D721Med (cell line): ENCODE data around the gene COX19.
"Not testable (repeated sequence)": the region's sequence is repeated elsewhere in the genome, so short reads cannot be mapped to it uniquely, and the experiment has no call there.

ENCODE experiments used
- DNase-seq: peaks from one replicate; pipeline ENCODE4 v3.0.0; 2011; ENCODE audit warnings: low spot score; ENCODE audit not compliant: insufficient read length
- FAIRE-seq: peaks from 2 replicates; lab custom pipeline; 2011; peaks lifted over from hg19 to GRCh38; lab: Jason Lieb, UNC
- TF ChIP-seq, protein P1 (sequence below): IDR thresholded peaks from 2 replicates; pipeline ENCODE4 v1.5.1; 2012; ENCODE audit warnings: mild to moderate bottlenecking, control low read depth; ENCODE audit not compliant: insufficient read depth; ENCODE audit errors: missing control alignments

The COX19 gene

GRCh38 chr7:961546-962400, 13.6 kb downstream of the COX19 start:
- no peak for FAIRE-seq
- TF ChIP-seq, protein P1, sequence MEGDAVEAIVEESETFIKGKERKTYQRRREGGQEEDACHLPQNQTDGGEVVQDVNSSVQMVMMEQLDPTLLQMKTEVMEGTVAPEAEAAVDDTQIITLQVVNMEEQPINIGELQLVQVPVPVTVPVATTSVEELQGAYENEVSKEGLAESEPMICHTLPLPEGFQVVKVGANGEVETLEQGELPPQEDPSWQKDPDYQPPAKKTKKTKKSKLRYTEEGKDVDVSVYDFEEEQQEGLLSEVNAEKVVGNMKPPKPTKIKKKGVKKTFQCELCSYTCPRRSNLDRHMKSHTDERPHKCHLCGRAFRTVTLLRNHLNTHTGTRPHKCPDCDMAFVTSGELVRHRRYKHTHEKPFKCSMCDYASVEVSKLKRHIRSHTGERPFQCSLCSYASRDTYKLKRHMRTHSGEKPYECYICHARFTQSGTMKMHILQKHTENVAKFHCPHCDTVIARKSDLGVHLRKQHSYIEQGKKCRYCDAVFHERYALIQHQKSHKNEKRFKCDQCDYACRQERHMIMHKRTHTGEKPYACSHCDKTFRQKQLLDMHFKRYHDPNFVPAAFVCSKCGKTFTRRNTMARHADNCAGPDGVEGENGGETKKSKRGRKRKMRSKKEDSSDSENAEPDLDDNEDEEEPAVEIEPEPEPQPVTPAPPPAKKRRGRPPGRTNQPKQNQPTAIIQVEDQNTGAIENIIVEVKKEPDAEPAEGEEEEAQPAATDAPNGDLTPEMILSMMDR, result no peak
- DNase-seq, result no peak

GRCh38 chr7:960972-961371, 14.4 kb downstream of the COX19 start:
- not testable (repeated sequence) for FAIRE-seq, DNase-seq

DNA sequence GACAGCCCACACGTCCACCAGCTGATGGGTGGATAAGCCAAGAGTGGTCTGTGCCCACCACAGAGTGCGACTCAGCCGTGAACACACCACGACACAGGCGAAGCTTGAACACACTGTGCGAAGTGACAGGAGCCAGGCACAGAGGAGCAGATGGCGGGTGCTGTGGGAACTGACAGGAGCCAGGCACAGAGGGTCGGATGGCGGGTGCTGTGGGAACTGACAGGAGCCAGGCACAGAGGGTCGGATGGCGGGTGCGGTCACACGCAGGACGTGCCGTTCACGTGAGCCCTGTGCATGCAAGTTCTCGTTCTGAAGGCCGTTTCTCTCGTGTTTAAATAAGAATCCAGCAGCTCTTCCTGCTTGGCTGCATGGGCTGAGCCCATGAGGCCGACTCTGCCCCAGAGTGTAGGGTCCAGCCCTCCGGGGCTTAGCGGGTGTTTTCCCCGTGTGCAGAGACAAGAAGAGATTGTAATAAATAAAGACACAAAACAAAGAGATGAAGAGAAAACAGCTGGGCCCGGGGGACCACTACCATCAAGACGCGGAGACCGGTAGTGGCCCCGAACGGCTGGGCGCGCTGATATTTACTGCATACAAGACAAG, 15.0 kb downstream of the COX19 start:
- FAIRE-seq (no peak), DNase-seq (no peak)

GRCh38 chr7:959740-960139, 15.6 kb downstream of the COX19 start:
- not testable (repeated sequence) for FAIRE-seq, DNase-seq

More for the DNA sequence above, 15.0 kb downstream of the COX19 start:
- TF ChIP-seq, protein P1, result no peak

DNA sequence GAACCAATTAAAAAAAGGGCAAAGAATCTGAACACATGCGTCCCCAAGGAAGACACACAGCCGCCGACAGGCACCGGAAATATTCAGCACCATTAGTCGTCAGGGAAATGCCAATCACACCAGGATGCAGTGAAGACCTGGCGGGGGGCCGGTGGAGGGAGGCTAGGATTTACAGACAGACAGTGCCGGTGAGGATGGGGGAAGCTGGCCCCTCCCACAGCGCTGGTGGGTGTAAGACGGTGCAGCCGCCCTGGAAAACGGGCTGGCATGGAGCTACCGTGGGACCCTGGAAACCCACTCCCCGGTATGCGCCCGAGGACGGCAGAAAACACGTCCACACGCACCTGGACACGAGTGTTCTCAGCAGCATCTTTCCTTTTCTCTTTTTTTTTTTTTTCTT, 16.1 kb downstream of the COX19 start:
- TF ChIP-seq, protein P1, result no peak
- FAIRE-seq, result no peak
- no peak for DNase-seq

GRCh38 chr7:958221-959200, 16.8 kb downstream of the COX19 start:
- DNase-seq (no peak), FAIRE-seq (no peak)
- TF ChIP-seq, protein P1, result no peak

DNA sequence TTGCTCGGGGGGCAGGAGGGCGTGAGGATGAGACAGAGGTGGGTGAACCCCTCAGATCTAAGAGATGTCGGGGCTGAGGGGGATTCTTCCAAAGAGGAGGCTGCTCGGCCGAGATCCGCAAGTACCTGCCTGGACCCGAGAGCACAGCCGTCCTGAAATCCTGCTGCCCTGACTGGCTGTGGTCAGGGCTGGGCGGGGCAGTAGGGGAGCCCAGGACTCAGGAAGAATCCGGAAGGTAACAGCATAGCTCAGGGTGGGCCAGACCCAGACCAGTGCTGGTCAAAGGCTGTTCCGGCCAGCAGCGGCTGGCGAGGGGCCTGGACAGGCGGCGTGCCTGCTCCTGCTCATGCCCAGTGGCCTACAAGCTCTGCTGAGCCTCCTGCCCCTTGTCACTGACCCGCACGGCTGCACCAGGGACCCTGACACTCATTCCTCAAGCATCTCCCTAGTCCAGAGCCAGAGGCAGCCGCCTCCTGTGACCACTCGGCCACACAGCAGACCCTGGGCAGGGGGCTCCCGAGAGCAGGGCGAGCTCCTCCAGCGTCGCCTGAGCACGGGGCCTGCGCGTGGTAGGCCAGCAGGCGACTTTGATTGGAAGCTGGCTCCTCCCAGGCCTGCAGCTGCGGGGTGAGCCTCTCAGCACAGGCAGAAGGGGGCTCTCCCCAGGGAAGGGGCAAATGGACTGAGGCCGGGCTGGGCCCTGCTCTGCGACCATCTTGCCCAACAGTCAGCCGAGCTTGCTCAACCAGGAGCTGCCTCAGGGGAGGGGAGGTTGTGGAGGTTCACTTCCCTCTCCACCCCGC, 17.7 kb downstream of the COX19 start:
- no peak for DNase-seq
- no peak for FAIRE-seq
- TF ChIP-seq, protein P1, result no peak
